IMR-90 (cell line): Measurements from ENCODE around the gene ABR. TPM values are rescaled to one million over a fixed set of nuclear protein-coding genes. Genes with fewer than 3 reads are reported as not detected.

Experiments used
- ATAC-seq: fragments of 200-7000 bp; cut with Tn5 transposase; 2 replicates; pipeline ENCODE4 v1.9.1; 2020; ENCODE audit warnings: low read depth, mild to moderate bottlenecking, moderate library complexity
- BruUV-seq: library from RNA; stranded (reverse); fragments of 400-500 nt; replicated peaks from 2 replicates; lab custom pipeline; 2021; lab: Mats Ljungman, UMichigan
- CTCF ChIA-PET: fragments of 300-600 bp; formaldehyde crosslinking; extraction: SDS; loops from one replicate; lab custom pipeline; 2021; ENCODE audit warnings: antibody characterized with exemption; lab: Yijun Ruan, JAX
- POLR2A ChIA-PET: fragments of 300-600 bp; sonication (Branson Sonifier 250); formaldehyde crosslinking; loops from one replicate; lab custom pipeline; 2022; ENCODE audit warnings: antibody characterized with exemption; ENCODE audit not compliant: unreplicated experiment; lab: Charles Lee
- DNase-seq: peaks from one replicate; pipeline ENCODE4 v3.0.0; 2013
- H2AFZ ChIP-seq: replicated peaks from 2 replicates; pipeline ENCODE3; 2013; ENCODE audit warnings: low read length, mild to moderate bottlenecking; ENCODE audit not compliant: poor library complexity
- H2AK5ac ChIP-seq: 2 replicates; pipeline ENCODE4 v1.6.1; 2013; ENCODE audit warnings: low read depth, low read length, inconsistent platforms
- H2AK9ac ChIP-seq: replicated peaks from 2 replicates; pipeline ENCODE3; 2013; ENCODE audit warnings: mild to moderate bottlenecking, low read depth, low read length, moderate library complexity; ENCODE audit not compliant: poor library complexity
- H2BK120ac ChIP-seq: 2 replicates; pipeline ENCODE4 v1.6.1; 2013; ENCODE audit warnings: low read depth, low read length, inconsistent platforms
- H2BK15ac ChIP-seq: 3 replicates; pipeline ENCODE4 v1.6.1; 2013; ENCODE audit warnings: low read depth, low read length, inconsistent platforms
- H2BK20ac ChIP-seq: 2 replicates; pipeline ENCODE4 v1.6.1; 2013; ENCODE audit warnings: low read depth, mild to moderate bottlenecking, inconsistent platforms, low read length, moderate library complexity
- H2BK5ac ChIP-seq: 2 replicates; pipeline ENCODE4 v1.6.1; 2013; ENCODE audit warnings: mild to moderate bottlenecking, low read depth, low read length, inconsistent platforms; ENCODE audit not compliant: poor library complexity, severe bottlenecking
- H3K14ac ChIP-seq: replicated peaks from 2 replicates; pipeline ENCODE4 v1.6.1; 2013; ENCODE audit warnings: low read depth, low read length, inconsistent platforms
- H3K18ac ChIP-seq: 2 replicates; pipeline ENCODE4 v1.6.1; 2013; ENCODE audit warnings: low read depth, low read length, control low read depth
- H3K23ac ChIP-seq: 2 replicates; pipeline ENCODE4 v1.6.1; 2013; ENCODE audit warnings: low read depth, low read length, inconsistent platforms
- H3K27ac ChIP-seq: 2 replicates; pipeline ENCODE4 v1.5.1; 2013; ENCODE audit warnings: mild to moderate bottlenecking, control low read depth, low read length; ENCODE audit not compliant: insufficient read depth
- H3K27me3 ChIP-seq: 2 replicates; pipeline ENCODE4 v1.6.1; 2013; ENCODE audit warnings: low read length; ENCODE audit not compliant: control insufficient read depth, insufficient read depth
- H3K36me3 ChIP-seq: 2 replicates; pipeline ENCODE4 v1.6.1; 2013; ENCODE audit warnings: low read length, mixed read lengths; ENCODE audit not compliant: control insufficient read depth, insufficient read depth
- H3K4ac ChIP-seq: 2 replicates; pipeline ENCODE4 v1.6.1; 2013; ENCODE audit warnings: low read depth, low read length, inconsistent platforms
- H3K4me1 ChIP-seq: 2 replicates; pipeline ENCODE4 v1.6.1; 2013; ENCODE audit warnings: low read length, mixed read lengths; ENCODE audit not compliant: control insufficient read depth, insufficient read depth
- H3K4me2 ChIP-seq: 2 replicates; pipeline ENCODE4 v1.6.1; 2013; ENCODE audit warnings: low read depth, mild to moderate bottlenecking, control low read depth, low read length, moderate library complexity
- H3K4me3 ChIP-seq: 2 replicates; pipeline ENCODE4 v1.5.1; 2013; ENCODE audit warnings: low read depth, mild to moderate bottlenecking, control low read depth, low read length, moderate library complexity; ENCODE audit not compliant: insufficient read depth
- H3K56ac ChIP-seq: 2 replicates; pipeline ENCODE4 v1.6.1; 2013; ENCODE audit warnings: low read length, inconsistent platforms; ENCODE audit not compliant: insufficient read depth; ENCODE audit errors: extremely low read depth
- H3K79me1 ChIP-seq, 2 experiments: 2 replicates each; pipeline ENCODE4 v1.6.1; 2013; ENCODE audit warnings: low read length in 2 of 2, inconsistent platforms in 1 of 2, low read depth in 1 of 2
- H3K9ac ChIP-seq: 2 replicates; pipeline ENCODE4 v1.6.1; 2013; ENCODE audit warnings: low read depth, low read length, control low read depth
- H3K9me1 ChIP-seq: 2 replicates; pipeline ENCODE4 v1.6.1; 2013; ENCODE audit warnings: low read length, inconsistent platforms; ENCODE audit not compliant: insufficient read depth
- H3K9me3 ChIP-seq: 2 replicates; pipeline ENCODE4 v1.6.1; 2013; ENCODE audit warnings: low read length; ENCODE audit not compliant: control insufficient read depth, insufficient read depth
- H4K20me1 ChIP-seq: 2 replicates; pipeline ENCODE4 v1.6.1; 2013; ENCODE audit warnings: low read length, inconsistent platforms; ENCODE audit not compliant: insufficient read depth
- H4K5ac ChIP-seq: 2 replicates; pipeline ENCODE4 v1.6.1; 2013; ENCODE audit warnings: mild to moderate bottlenecking, low read depth, low read length, control low read depth
- H4K8ac ChIP-seq, 2 experiments: 2 replicates each; pipeline ENCODE4 v1.6.1; 2013; ENCODE audit warnings: low read depth in 2 of 2, low read length in 2 of 2, control low read depth in 1 of 2, inconsistent platforms in 1 of 2
- H4K91ac ChIP-seq: 2 replicates; pipeline ENCODE4 v1.6.1; 2013; ENCODE audit warnings: low read depth, low read length, inconsistent platforms; ENCODE audit not compliant: insufficient read depth
- CEBPB ChIP-seq: IDR thresholded peaks from 2 replicates; pipeline ENCODE4 v1.6.1; 2012; ENCODE audit warnings: low read depth, low read length, improper control_type of control experiment
- CHD1 ChIP-seq: IDR thresholded peaks from 2 replicates; pipeline ENCODE4 v1.6.1; 2012; ENCODE audit warnings: low read depth, low read length, improper control_type of control experiment
- CTCF ChIP-seq: conservative IDR thresholded peaks from 2 replicates; pipeline ENCODE4 v1.5.1; 2012; ENCODE audit warnings: mild to moderate bottlenecking, low read depth, low read length, improper control_type of control experiment
- MAFK ChIP-seq: IDR thresholded peaks from 2 replicates; pipeline ENCODE4 v1.6.1; 2012; ENCODE audit warnings: low read depth, low read length, improper control_type of control experiment
- MAZ ChIP-seq: IDR thresholded peaks from 2 replicates; pipeline ENCODE4 v1.6.1; 2012; ENCODE audit warnings: low read depth, mild to moderate bottlenecking, low read length, improper control_type of control experiment, moderate library complexity, borderline replicate concordance
- NFE2L2 ChIP-seq: fragments of 150-350 bp; IDR thresholded peaks from 2 replicates; pipeline ENCODE4 v1.6.1; 2016; ENCODE audit warnings: low read depth, mild to moderate bottlenecking, low read length
- POLR2A ChIP-seq: IDR thresholded peaks from 2 replicates; pipeline ENCODE4 v1.6.1; 2012; ENCODE audit warnings: mild to moderate bottlenecking, low read depth, low read length
- RAD21 ChIP-seq: IDR thresholded peaks from 2 replicates; pipeline ENCODE4 v1.6.1; 2012; ENCODE audit warnings: low read length, improper control_type of control experiment
- SMC3 ChIP-seq: fragments of 150-350 bp; IDR thresholded peaks from 2 replicates; pipeline ENCODE4 v1.6.1; 2016; ENCODE audit warnings: low read depth, mild to moderate bottlenecking, antibody characterized with exemption, low read length, moderate library complexity
- WGBS, 2 experiments: methylation state at CpG; one replicate each; pipeline versions ENCODE4 v1.1.5 to v1.1.7; 2013; ENCODE audit warnings: missing lambda C conversion rate in 2 of 2; ENCODE audit not compliant: insufficient read length in 1 of 2; ENCODE audit errors: extremely low coverage in 2 of 2; 5-methylcytosine and 5-hydroxymethylcytosine counted together
- dilution Hi-C: fragments of 300-500 bp; cut with HindIII; formaldehyde crosslinking; loops from one replicate; pipeline ENCODE4 v1.14.3; 2018; ENCODE audit warnings: low sequenced_read_pairs; ENCODE audit not compliant: unreplicated experiment
- in situ Hi-C: fragments of 300-500 bp; cut with MboI; formaldehyde crosslinking; loops from 3 replicates; pipeline ENCODE4 v1.14.3; 2019; ENCODE audit warnings: low sequenced_read_pairs, inconsistent platforms, mixed read lengths
- intact Hi-C: fragments of 100-400 bp; cut with micrococcal nuclease; formaldehyde crosslinking; loops from 2 replicates; pipeline ENCODE4 v1.10.0; 2022
- polyA plus RNA-seq, 3 experiments: library from polyadenylated mRNA; depleted of rRNA; stranded (reverse); fragments of >200 nt; gene quantifications; 2 replicates each; pipeline ENCODE4 v1.2.3, GENCODE V29; 2012; ENCODE audit warnings: low replicate concordance in 1 of 3
- total RNA-seq: library from RNA; depleted of rRNA; stranded (reverse); fragments of >200 nt; gene quantifications from 2 replicates; pipeline ENCODE4 v1.2.3, GENCODE V29; 2012
- TF ChIP-seq, protein P1 (sequence below): fragments of 150-350 bp; IDR thresholded peaks from 2 replicates; pipeline ENCODE4 v1.6.1; 2016; ENCODE audit warnings: low read depth, mild to moderate bottlenecking, low read length, moderate library complexity, borderline replicate concordance

ABR gene
- total and polyA plus RNA-seq, 2 of the 4 experiments (the other 2 are of a cell fraction), result 28.3 to 79.7 TPM

GRCh38 chr17:1126801-1127550, 52.8 kb downstream of the ABR start:
- no peak overlapping the region for H3K9ac ChIP-seq
- H3K79me1 ChIP-seq, result no peaks in the 10 kb centered on the region
- no peak overlapping the region for H2AFZ ChIP-seq
- H3K18ac ChIP-seq, result no peak overlapping the region
- H3K27me3 ChIP-seq, result no peaks in the 10 kb centered on the region
- dilution Hi-C loops, result no loop called here
- ChIA-PET CTCF (no interaction called here), POLR2A (no interaction called here)
- no peak overlapping the region for H2BK120ac ChIP-seq
- H4K91ac ChIP-seq, result no peak overlapping the region
- peaks cover 32% of the 10 kb centered on the region for H4K20me1 ChIP-seq
- 86% methylated on average over 10 of the region's 24 CpGs; no CpG with 5 or more reads in 1 of the 2 experiments for WGBS, 2 experiments
- no peak overlapping the region for H4K5ac ChIP-seq
- H2BK20ac ChIP-seq, result no peak overlapping the region
- H3K9me1 ChIP-seq, result no peaks in the 10 kb centered on the region
- H3K23ac ChIP-seq, result no peak overlapping the region
- no peak overlapping the region for H3K4me3 ChIP-seq
- no peaks in the 10 kb centered on the region; the same call in 1 of the 2 replicates for H3K4me1 ChIP-seq
- no peak for DNase-seq
- H2BK15ac ChIP-seq, result no peak overlapping the region
- no peak overlapping the region for H3K4me2 ChIP-seq
- 0 out of 2 replicates have a peak, but pooled peaks cover 2% of the 10 kb centered on the region for H3K9me3 ChIP-seq
- no peak overlapping the region for H2AK5ac ChIP-seq
- no peak overlapping the region for H3K27ac ChIP-seq
- TF ChIP-seq, protein P1, sequence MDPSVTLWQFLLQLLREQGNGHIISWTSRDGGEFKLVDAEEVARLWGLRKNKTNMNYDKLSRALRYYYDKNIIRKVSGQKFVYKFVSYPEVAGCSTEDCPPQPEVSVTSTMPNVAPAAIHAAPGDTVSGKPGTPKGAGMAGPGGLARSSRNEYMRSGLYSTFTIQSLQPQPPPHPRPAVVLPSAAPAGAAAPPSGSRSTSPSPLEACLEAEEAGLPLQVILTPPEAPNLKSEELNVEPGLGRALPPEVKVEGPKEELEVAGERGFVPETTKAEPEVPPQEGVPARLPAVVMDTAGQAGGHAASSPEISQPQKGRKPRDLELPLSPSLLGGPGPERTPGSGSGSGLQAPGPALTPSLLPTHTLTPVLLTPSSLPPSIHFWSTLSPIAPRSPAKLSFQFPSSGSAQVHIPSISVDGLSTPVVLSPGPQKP, result no peak
- TF ChIP-seq CEBPB (no peak), RAD21 (no peak), SMC3 (no peak), CTCF (no peak), MAFK (no peak), POLR2A (no peak), MAZ (no peak), CHD1 (no peak), NFE2L2 (no peak)
- no peak for ATAC-seq
- no peak overlapping the region for H3K14ac ChIP-seq
- intact Hi-C loops, result no loop called here
- H3K36me3 ChIP-seq, result peaks cover 14% of the 10 kb centered on the region
- no peak overlapping the region for H3K56ac ChIP-seq
- BruUV-seq, result no TSS peak
- no peak overlapping the region for H2BK5ac ChIP-seq
- in situ Hi-C loops, result loop anchor here (10.0 kb wide), 1 partner anchor 48 kb away; the partner anchor contains the start of gene ABR
- H4K8ac ChIP-seq, result no peak overlapping the region
- no peak overlapping the region for H3K4ac ChIP-seq
- peak overlapping the region; percentile 72 for H2AK9ac ChIP-seq
